B cell (primary cell): Measurements from ENCODE around the gene PDE11A. TPM values are rescaled to one million over a fixed set of nuclear protein-coding genes. Genes with fewer than 3 reads are reported as not detected.
A peak's percentile ranks its signal among the peaks of the same experiment; 100 is the strongest.

Experiments used
- ATAC-seq: fragments of 200-7000 bp; cut with Tn5 transposase; one replicate; pipeline ENCODE4 v1.10.0; 2021; ENCODE audit warnings: low read depth, mild to moderate bottlenecking, moderate number of reproducible peaks, moderate library complexity
- CTCF ChIA-PET: fragments of 350-600 bp; sonication (Branson Sonifier 250); formaldehyde crosslinking; loops from one replicate; lab custom pipeline; 2021; ENCODE audit warnings: antibody characterized with exemption, inconsistent platforms; lab: Charles Lee
- POLR2A ChIA-PET: fragments of 350-600 bp; sonication (Branson Sonifier 250); formaldehyde crosslinking; loops from one replicate; lab custom pipeline; 2021; ENCODE audit warnings: antibody characterized with exemption; lab: Charles Lee
- DNase-seq: peaks from one replicate; pipeline ENCODE4 v3.0.0; 2013
- H2AFZ ChIP-seq: 2 replicates; pipeline ENCODE4 v1.6.1; 2012; ENCODE audit warnings: mild to moderate bottlenecking, low read depth, low read length; ENCODE audit not compliant: insufficient read depth, poor library complexity, severe bottlenecking
- H3K27ac ChIP-seq, 2 donors: 1 replicate in 1 of 2; 2 replicates in 1 of 2; pipeline ENCODE4 v1.5.1; 2012 to 2013; ENCODE audit warnings: low read length in 2 of 2, mild to moderate bottlenecking in 2 of 2, moderate library complexity in 1 of 2
- H3K27me3 ChIP-seq, 4 experiments: fragments of 200-600 bp in 1 of 4; sonication (generic) in 1 of 4; replicated peaks in 1 of 4; 1 replicate in 2 of 4; 2 replicates in 2 of 4; pipeline versions ENCODE4 v1.6.1 to v1.7.0; 2013 to 2016; ENCODE audit warnings: low read length in 3 of 4, mild to moderate bottlenecking in 2 of 4, mixed read lengths in 1 of 4, moderate library complexity in 1 of 4; ENCODE audit not compliant: insufficient read depth in 4 of 4, control insufficient read depth in 3 of 4; ENCODE audit errors: control extremely low read depth in 1 of 4
- H3K36me3 ChIP-seq, 2 experiments: replicated peaks in 1 of 2; 1 replicate in 1 of 2; 2 replicates in 1 of 2; pipeline versions ENCODE4 v1.6.1 to v1.7.1; 2013; ENCODE audit warnings: low read length in 1 of 2; ENCODE audit not compliant: insufficient read depth in 2 of 2, control insufficient read depth in 1 of 2; ENCODE audit errors: control extremely low read depth in 1 of 2, extremely low read depth in 1 of 2
- H3K4me1 ChIP-seq, 2 donors: fragments of 200-600 bp in 1 of 2; sonication (generic) in 1 of 2; 1 replicate in 1 of 2; 2 replicates in 1 of 2; pipeline versions ENCODE4 v1.5.1 to v1.6.1; 2013 to 2017; ENCODE audit warnings: low read length in 2 of 2; ENCODE audit not compliant: control insufficient read depth in 2 of 2, insufficient read depth in 2 of 2
- H3K4me2 ChIP-seq: replicated peaks from 2 replicates; pipeline ENCODE3; 2012; ENCODE audit warnings: mild to moderate bottlenecking, low read depth, low read length; ENCODE audit not compliant: poor library complexity, severe bottlenecking
- H3K4me3 ChIP-seq, 5 experiments: fragments of 200-600 bp in 1 of 5; sonication (generic) in 1 of 5; 1 replicate in 3 of 5; 2 replicates in 2 of 5; pipeline versions ENCODE4 v1.5.1 to v1.7.0; 2011 to 2016; ENCODE audit warnings: low read length in 4 of 5, mild to moderate bottlenecking in 4 of 5, low read depth in 2 of 5, control low read depth in 1 of 5, moderate library complexity in 1 of 5; ENCODE audit not compliant: insufficient read depth in 1 of 5; ENCODE audit errors: control extremely low read depth in 1 of 5, extremely low read depth in 1 of 5
- H3K79me2 ChIP-seq: fragments of 200-600 bp; sonication (generic); one replicate; pipeline ENCODE4 v1.6.0; 2016; ENCODE audit warnings: low read length; ENCODE audit not compliant: control insufficient read depth, insufficient read depth
- H3K9ac ChIP-seq: fragments of 200-600 bp; sonication (generic); 2 replicates; pipeline ENCODE4 v1.6.1; 2017; ENCODE audit warnings: mild to moderate bottlenecking, low read length, moderate library complexity
- H3K9me3 ChIP-seq, 3 donors: one replicate each; pipeline versions ENCODE4 v1.6.1 to v1.7.1; 2013; ENCODE audit warnings: low read length in 2 of 3; ENCODE audit not compliant: control insufficient read depth in 2 of 3, insufficient read depth in 1 of 3; ENCODE audit errors: control extremely low read depth in 1 of 3
- H4K20me1 ChIP-seq: 2 replicates; pipeline ENCODE4 v1.6.0; 2012; ENCODE audit warnings: mild to moderate bottlenecking, low read length; ENCODE audit not compliant: insufficient read depth, control insufficient read depth, poor library complexity, severe bottlenecking
- H3K27ac Mint-ChIP-seq: one replicate; pipeline ENCODE4 v1.8.0; 2021; ENCODE audit warnings: mixed read lengths
- H3K27me3 Mint-ChIP-seq: one replicate; pipeline ENCODE4 v1.8.0; 2021; ENCODE audit warnings: mixed read lengths
- H3K4me1 Mint-ChIP-seq: one replicate; pipeline ENCODE4 v1.8.0; 2021; ENCODE audit warnings: mixed read lengths
- H3K4me3 Mint-ChIP-seq: one replicate; pipeline ENCODE4 v1.8.0; 2021; ENCODE audit warnings: mixed read lengths
- H3K9me3 Mint-ChIP-seq: one replicate; pipeline ENCODE4 v1.8.0; 2022; ENCODE audit warnings: mixed read lengths; ENCODE audit not compliant: insufficient read depth
- CTCF ChIP-seq: fragments of 200-600 bp; IDR thresholded peaks from one replicate; pipeline ENCODE4 v1.8.0; 2022; ENCODE audit warnings: antibody characterized with exemption, mild to moderate bottlenecking
- EZH2 ChIP-seq: IDR thresholded peaks from 2 replicates; pipeline ENCODE4 v1.6.1; 2012; ENCODE audit warnings: borderline replicate concordance, low read depth, mild to moderate bottlenecking, moderate library complexity, low read length; ENCODE audit not compliant: insufficient read depth, poor library complexity, severe bottlenecking
- whole genome bisulfite sequencing: methylation state at CpG from one replicate; pipeline ENCODE4 v1.1.5; 2013; ENCODE audit warnings: missing lambda C conversion rate; ENCODE audit not compliant: insufficient coverage; 5-methylcytosine and 5-hydroxymethylcytosine counted together
- intact Hi-C: fragments of 100-400 bp; cut with micrococcal nuclease; formaldehyde crosslinking; loops from one replicate; pipeline ENCODE4 v1.10.0; 2022
- polyA plus RNA-seq: library from polyadenylated mRNA; depleted of rRNA; stranded (reverse); fragments of >200 nt; gene quantifications from 2 replicates; pipeline ENCODE4 v1.2.3, GENCODE V29; 2012
- total RNA-seq, 2 donors: library from RNA; stranded (reverse); fragments of 120-200 nt in 1 of 2; gene quantifications; 1 replicate in 1 of 2; 2 replicates in 1 of 2; pipeline versions ENCODE4 v1.2.3 to v1.2.4, GENCODE V29; 2013 to 2022

The PDE11A gene
- total and polyA plus RNA-seq, 2 donors (not counting 1 experiment from before 2014, with no cell fraction given) = 0.25 TPM; not detected in 1

GRCh38 chr2:177778472-177778871, 294.1 kb downstream of the PDE11A start:
- CTCF ChIA-PET = no interaction called here
- no CpG with 5 or more reads among the region's 5 CpGs for WGBS

GRCh38 chr2:177772529-177772928, 300.0 kb downstream of the PDE11A start:
- peak; percentile 28 for ATAC-seq
- H3K27ac Mint-ChIP-seq = no peak overlapping the region
- H3K9me3 Mint-ChIP-seq = no peaks in the 10 kb centered on the region
- DNase-seq = peak; percentile 30
- H3K9ac ChIP-seq = no peak overlapping the region
- H4K20me1 ChIP-seq = no peaks in the 10 kb centered on the region
- H3K27me3 ChIP-seq = no peaks in the 10 kb centered on the region
- H3K9me3 ChIP-seq = no peaks in the 10 kb centered on the region
- ChIA-PET POLR2A (no interaction called here), CTCF (interaction anchor here (0.6 to 2.4 kb wide), 10 partner anchors 9 to 608 kb away, joined by 3 to 14 read pairs (median 3); no protein-coding TSS in a partner anchor)
- no peak overlapping the region for H2AFZ ChIP-seq
- no peak overlapping the region for H3K4me3 Mint-ChIP-seq
- intact Hi-C loops = no loop called here
- no peaks in the 10 kb centered on the region for H3K4me1 Mint-ChIP-seq
- H3K27ac ChIP-seq = no peak overlapping the region
- no peaks in the 10 kb centered on the region for H3K79me2 ChIP-seq
- peaks cover 5% of the 10 kb centered on the region for H3K27me3 Mint-ChIP-seq
- no peak for TF ChIP-seq EZH2
- peak; percentile 75 for TF ChIP-seq CTCF
- no peaks in the 10 kb centered on the region for H3K4me1 ChIP-seq
- no peak overlapping the region for H3K4me3 ChIP-seq
- H3K4me2 ChIP-seq = no peak overlapping the region
- no peaks in the 10 kb centered on the region for H3K36me3 ChIP-seq

More at GRCh38 chr2:177778472-177778871, 294.1 kb downstream of the PDE11A start:
- H4K20me1 ChIP-seq = no peaks in the 10 kb centered on the region
- H3K4me1 Mint-ChIP-seq = no peaks in the 10 kb centered on the region
- TF ChIP-seq EZH2 = no peak
- TF ChIP-seq CTCF = no peak
- H3K9me3 Mint-ChIP-seq = no peaks in the 10 kb centered on the region
- no peak overlapping the region for H3K27ac Mint-ChIP-seq
- POLR2A ChIA-PET = no interaction called here
- ATAC-seq = no peak
- H3K9me3 ChIP-seq = no peaks in the 10 kb centered on the region
- H3K4me1 ChIP-seq = no peaks in the 10 kb centered on the region
- intact Hi-C loops = no loop called here
- H3K4me3 Mint-ChIP-seq = no peak overlapping the region
- no peak overlapping the region for H3K4me3 ChIP-seq
- no peak overlapping the region for H3K27ac ChIP-seq
- no peak overlapping the region for H3K9ac ChIP-seq
- peaks cover 0 to 3% (median 0%) of the 10 kb centered on the region in 4 experiments for H3K27me3 ChIP-seq
- no peaks in the 10 kb centered on the region for H3K36me3 ChIP-seq
- no peaks in the 10 kb centered on the region for H3K79me2 ChIP-seq
- no peak overlapping the region for H2AFZ ChIP-seq
- no peak overlapping the region for H3K4me2 ChIP-seq
- DNase-seq = no peak
- peaks cover 8% of the 10 kb centered on the region for H3K27me3 Mint-ChIP-seq
